ENCODE results near the gene MRGPRD.
"Not testable (repeated sequence)": the region's sequence is repeated elsewhere in the genome, so short reads cannot be mapped to it uniquely, and the experiment has no call there.

Gene MRGPRD

GRCh38 chr11:69005631-69006368 is 25.0 kb upstream of the MRGPRD start:
- no peak for DNase-seq (ENCODE audit: low spot score)

GRCh38 chr11:69005183-69005630 is 24.4 kb upstream of the MRGPRD start:
- no peak for DNase-seq (ENCODE audit: low spot score)

GRCh38 chr11:69004411-69005182 is 23.8 kb upstream of the MRGPRD start:
- DNase-seq (ENCODE audit: low spot score), result no peak

DNA sequence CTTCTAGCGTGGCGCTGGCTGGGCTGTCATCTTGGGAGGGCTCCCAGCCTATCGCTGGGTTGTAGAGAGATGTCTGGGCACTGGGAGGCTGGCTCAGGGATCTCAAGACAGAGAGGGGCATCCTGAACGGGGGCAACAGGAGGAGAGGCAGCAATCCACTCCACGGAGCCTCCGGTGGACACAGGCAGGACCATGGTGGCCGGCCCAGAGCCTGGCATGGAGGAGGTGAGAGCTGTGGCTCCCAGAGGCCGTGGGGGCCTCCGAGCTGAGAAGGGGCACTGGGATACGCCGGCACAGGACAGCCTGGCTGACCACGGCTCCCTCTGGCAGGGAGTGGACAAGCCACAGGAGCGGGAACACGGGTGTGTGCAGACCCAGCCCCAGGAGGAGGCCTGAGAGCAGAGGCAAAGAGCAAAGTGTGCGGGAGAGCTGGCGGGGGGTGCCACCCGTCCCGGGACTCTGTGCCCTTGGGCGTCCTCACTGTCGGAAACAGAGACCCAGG is 23.1 kb upstream of the MRGPRD start:
- DNase-seq (ENCODE audit: low spot score), result no peak

DNA sequence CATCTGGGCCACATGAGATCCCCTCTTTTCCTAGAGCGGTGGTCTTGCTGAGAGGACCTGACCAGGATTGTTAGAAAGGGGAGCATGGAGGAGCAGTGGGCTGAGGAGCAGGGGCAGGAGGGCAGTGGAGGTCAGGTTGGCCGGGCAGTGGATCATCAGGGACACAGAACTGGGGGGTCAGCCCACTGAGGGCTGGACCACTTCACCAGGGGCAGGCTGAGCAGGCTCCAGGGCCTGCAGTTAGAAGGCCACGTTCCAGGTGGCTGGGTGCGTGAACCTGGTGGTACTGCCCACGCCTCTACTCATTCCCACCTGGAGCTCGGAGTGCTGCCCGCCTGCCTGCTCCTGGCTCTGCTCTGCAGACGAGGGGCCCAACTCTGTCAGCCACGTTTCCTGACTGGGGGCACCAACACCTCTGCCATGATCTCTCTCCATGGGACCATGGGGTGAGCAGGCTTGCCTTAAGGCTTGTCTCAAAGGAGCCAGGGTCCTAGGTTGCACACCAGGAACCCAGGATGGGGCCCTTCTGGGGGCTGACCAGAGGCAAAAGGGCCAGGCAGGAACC is 22.6 kb upstream of the MRGPRD start:
- DNase-seq (ENCODE audit: low spot score), result no peak

GRCh38 chr11:69002570-69003231 is 21.9 kb upstream of the MRGPRD start:
- DNase-seq (ENCODE audit: low spot score), result no peak

- DNase-seq (ENCODE audit: low spot score), result no peak
Observed at GRCh38 chr11:69002110-69002569, 21.4 kb upstream of the MRGPRD start.

DNA sequence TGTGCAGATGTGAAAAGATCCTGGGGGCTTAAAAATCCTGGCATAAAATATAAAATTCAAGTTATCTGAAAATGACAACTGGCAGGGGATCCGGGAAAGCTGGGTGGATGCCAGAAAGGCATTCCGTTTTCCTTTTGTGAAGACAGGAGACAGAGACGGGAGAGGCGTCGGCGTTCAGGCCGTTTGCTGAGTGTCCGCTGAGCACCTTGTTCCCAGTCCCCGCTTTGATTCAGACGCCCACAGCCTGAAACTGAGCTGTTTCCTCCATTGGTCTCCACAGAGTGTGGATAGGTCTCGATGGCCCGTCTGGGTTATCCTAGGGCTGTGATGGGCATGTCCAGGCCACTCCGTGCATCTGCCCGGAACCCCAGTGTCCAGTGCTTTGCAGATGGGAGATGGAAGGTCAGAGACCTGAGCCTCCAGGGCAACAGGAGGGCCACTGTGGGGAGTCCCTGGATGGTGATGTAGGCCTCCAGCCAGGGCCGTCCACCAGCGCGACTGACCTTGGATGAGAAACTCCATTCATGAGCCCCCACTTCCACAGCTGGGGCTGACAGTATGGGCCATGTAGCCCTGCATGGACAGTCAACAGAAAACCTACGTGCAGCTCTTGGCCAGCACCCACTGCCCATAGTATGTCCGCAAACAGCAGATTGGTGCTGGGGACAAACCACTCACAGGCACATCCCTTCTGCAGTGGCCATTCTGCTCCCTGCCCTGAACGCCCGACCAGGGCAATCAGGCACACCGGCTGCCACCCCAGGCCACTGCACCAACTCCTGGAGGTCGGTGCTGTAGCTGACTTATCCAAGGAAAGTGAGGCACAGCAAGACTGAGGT is 20.7 kb upstream of the MRGPRD start:
- no peak for DNase-seq (ENCODE audit: low spot score)

DNA sequence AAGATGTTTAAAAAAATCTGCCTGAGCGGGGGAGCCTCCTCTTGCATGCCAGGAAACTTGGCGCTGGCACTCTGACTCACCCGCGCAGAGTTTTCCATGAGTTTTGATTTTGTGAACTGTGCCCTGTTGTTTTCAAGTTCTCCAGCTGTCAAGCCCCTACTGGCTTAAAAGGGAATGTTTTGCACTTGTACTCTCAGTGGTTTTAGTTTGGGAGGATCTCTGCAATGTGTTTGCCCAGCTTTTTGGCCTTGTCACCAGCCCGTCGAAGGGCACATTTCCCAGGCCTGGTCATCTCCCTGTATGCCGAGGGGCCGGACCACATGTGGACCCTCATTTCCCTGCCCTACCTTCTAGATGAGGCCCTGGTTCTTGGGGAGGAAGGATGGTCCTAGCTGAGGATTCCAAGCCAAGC is 20.1 kb upstream of the MRGPRD start:
- no peak for DNase-seq (ENCODE audit: low spot score)

GRCh38 chr11:69000391-69000790 is 19.6 kb upstream of the MRGPRD start:
- no peak for DNase-seq (ENCODE audit: low spot score)

- not testable (repeated sequence) for DNase-seq (ENCODE audit: low spot score)
Observed at GRCh38 chr11:68999748-69000355, 19.1 kb upstream of the MRGPRD start.

GRCh38 chr11:68999093-68999747 is 18.4 kb upstream of the MRGPRD start:
- DNase-seq (ENCODE audit: low spot score), result no peak

DNA sequence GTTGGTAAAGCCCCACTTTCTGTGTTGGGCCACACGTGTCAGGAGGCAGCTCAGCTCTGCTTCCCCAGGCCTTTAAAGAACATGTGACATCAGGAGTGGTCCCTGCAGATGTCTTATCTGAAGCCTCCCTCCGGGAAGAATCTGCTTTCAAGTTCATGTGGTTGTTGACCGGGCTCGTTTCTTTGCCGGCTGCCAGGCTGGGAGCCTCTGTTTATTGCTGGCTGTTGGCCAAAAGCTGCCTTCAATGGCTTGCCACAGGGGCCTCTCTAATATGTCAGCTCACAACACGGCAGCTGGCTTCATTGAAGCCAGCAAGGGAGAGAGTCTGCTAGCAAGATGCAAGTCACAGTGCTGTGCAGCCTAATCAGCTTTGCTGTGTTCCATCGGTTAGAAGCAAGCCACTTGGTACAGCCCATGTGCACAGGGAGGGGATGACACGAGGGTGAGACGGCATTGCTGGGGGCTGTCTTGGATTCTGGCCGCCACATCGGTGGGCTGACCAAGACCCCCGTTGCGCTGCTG is 17.7 kb upstream of the MRGPRD start:
- DNase-seq (ENCODE audit: low spot score), result no peak

GRCh38 chr11:68997995-68998348 is 17.2 kb upstream of the MRGPRD start:
- no peak for DNase-seq (ENCODE audit: low spot score)

GRCh38 chr11:68997124-68997994 is 16.6 kb upstream of the MRGPRD start:
- DNase-seq (ENCODE audit: low spot score), result no peak

DNA sequence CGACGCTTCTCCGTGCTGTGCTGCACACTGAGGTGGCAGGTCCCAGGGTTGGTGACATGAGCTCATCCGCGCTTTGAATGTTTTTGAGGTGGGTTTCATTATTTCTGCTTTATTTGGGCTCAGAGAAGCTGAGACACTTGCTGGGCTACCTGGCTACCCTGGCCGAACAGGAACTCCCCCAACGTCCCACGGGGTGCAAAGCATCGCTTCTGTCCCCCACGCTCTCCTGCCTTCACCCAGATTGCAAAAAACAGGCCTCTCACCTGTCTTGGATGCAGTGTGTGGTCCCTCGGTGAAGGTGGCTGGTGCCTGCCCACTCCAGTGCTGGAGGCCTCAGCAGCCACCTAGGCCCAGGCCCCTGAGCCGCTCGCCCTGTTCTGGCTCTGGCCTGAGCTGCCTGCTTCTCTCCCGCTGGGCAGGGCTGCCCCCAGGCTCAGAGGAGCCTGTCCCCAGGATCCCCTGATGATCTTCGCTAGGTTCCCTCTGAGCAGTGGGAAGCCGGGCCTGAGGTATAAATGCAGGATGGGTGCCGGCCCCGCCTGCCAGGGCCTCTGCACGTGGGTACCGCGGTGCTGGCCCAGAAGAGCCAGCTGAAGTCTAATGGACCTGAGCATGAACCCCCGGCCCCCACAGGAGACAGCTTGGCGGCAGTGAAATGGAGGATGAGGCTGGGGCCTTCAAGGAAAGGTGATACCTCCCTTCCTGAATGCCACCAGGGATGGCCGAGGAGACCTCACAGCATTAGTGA is 15.8 kb upstream of the MRGPRD start:
- no peak for DNase-seq (ENCODE audit: low spot score)

DNA sequence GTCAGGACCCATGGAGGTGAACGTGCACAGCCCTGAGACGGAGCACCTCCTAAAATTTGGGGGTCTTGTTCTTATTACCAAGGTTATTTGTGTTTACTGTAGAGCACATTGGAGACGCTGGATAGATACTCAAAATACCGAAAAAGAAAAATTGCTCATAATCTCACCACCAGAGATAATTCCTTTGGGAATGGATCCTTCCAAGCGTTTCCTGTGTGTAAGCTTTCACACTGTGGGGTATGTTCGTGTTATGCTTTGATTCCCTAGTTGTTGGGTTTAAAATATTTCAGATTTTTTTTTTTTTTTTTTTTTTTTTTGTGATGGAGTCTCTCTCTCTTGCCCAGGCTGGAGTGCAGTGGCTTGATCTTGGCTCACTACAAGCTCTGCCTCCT is 14.1 kb upstream of the MRGPRD start:
- no peak for DNase-seq (ENCODE audit: low spot score)

GRCh38 chr11:68994161-68994893 is 13.5 kb upstream of the MRGPRD start:
- no peak for DNase-seq (ENCODE audit: low spot score)

Data from LoVo (cell line).